ENCODE results near the gene CEL.

DNA sequence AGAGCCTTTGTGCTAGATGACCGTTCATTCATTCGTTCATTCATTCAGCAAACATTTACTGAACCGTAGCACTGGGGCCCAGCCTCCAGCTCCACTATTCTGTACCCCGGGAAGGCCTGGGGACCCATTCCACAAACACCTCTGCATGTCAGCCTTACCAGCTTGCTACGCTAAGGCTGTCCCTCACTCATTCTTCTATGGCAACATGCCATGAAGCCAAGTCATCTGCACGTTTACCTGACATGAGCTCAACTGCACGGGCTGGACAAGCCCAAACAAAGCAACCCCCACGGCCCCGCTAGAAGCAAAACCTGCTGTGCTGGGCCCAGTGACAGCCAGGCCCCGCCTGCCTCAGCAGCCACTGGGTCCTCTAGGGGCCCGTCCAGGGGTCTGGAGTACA lies 6.0 kb downstream of the CEL start:
- no peak for TF ChIP-seq POLR2AphosphoS5 (IDR thresholded peaks at IDR 0.05)
- TF ChIP-seq, protein P1, sequence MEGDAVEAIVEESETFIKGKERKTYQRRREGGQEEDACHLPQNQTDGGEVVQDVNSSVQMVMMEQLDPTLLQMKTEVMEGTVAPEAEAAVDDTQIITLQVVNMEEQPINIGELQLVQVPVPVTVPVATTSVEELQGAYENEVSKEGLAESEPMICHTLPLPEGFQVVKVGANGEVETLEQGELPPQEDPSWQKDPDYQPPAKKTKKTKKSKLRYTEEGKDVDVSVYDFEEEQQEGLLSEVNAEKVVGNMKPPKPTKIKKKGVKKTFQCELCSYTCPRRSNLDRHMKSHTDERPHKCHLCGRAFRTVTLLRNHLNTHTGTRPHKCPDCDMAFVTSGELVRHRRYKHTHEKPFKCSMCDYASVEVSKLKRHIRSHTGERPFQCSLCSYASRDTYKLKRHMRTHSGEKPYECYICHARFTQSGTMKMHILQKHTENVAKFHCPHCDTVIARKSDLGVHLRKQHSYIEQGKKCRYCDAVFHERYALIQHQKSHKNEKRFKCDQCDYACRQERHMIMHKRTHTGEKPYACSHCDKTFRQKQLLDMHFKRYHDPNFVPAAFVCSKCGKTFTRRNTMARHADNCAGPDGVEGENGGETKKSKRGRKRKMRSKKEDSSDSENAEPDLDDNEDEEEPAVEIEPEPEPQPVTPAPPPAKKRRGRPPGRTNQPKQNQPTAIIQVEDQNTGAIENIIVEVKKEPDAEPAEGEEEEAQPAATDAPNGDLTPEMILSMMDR (IDR thresholded peaks at IDR 0.05 in 8 of 11, conservative IDR thresholded peaks at IDR 0.05 in 3 of 11) = no peak

All from spleen (tissue), 7 donors.